Natural killer cell treated with Interleukin-12 subunit alpha and Interleukin-12 subunit beta and Interleukin-15 and Interleukin-18, amount 100 ng/mL, for 72 hours (primary cell): ENCODE data around the gene TSC1. TPM values are rescaled to one million over a fixed set of nuclear protein-coding genes. Genes with fewer than 3 reads are reported as not detected.
A peak's percentile ranks its signal among the peaks of the same experiment; 100 is the strongest.
"Not testable (repeated sequence)": the region's sequence is repeated elsewhere in the genome, so short reads cannot be mapped to it uniquely, and the experiment has no call there.

ENCODE experiments used
- ATAC-seq, 2 donors: fragments of 150-1000 bp; cut with Tn5 transposase in 1 of 2; sonication (Bioruptor Pico), chemical (Tn5 transposase) in 1 of 2; 2 replicates each; pipeline ENCODE4 v1.10.0; 2021
- DNase-seq: peaks from one replicate; pipeline ENCODE4 v3.0.0; 2022; ENCODE audit warnings: low spot score
- H3K27ac Mint-ChIP-seq, 2 donors: 1 replicate in 1 of 2; 2 replicates in 1 of 2; pipeline ENCODE4 v1.8.0; 2022; ENCODE audit warnings: mixed read lengths in 2 of 2, mild to moderate bottlenecking in 1 of 2, moderate library complexity in 1 of 2
- H3K27me3 Mint-ChIP-seq, 2 donors: 1 replicate in 1 of 2; 2 replicates in 1 of 2; pipeline ENCODE4 v1.8.0; 2022; ENCODE audit warnings: mixed read lengths in 2 of 2
- H3K36me3 Mint-ChIP-seq: one replicate; pipeline ENCODE4 v1.8.0; 2022; ENCODE audit warnings: mixed read lengths
- H3K4me1 Mint-ChIP-seq, 2 donors: 1 replicate in 1 of 2; 2 replicates in 1 of 2; pipeline ENCODE4 v1.8.0; 2022; ENCODE audit warnings: low read depth in 2 of 2, mixed read lengths in 2 of 2, mild to moderate bottlenecking in 1 of 2
- H3K4me3 Mint-ChIP-seq: one replicate; pipeline ENCODE4 v1.8.0; 2022; ENCODE audit warnings: mixed read lengths
- H3K9me3 Mint-ChIP-seq: 2 replicates; pipeline ENCODE4 v1.8.0; 2022; ENCODE audit warnings: mixed read lengths
- total RNA-seq, 2 donors: library from RNA; stranded (reverse); gene quantifications; one replicate each; pipeline ENCODE4 v1.2.3, GENCODE V29; 2022

The TSC1 gene
- total RNA-seq, 2 donors from 2014 or later = 37.8 to 45.7 TPM

- ATAC-seq = no peak
- Mint-ChIP-seq H3K36me3 (no peaks in the 10 kb centered on the region), H3K4me1 (peaks cover 7 to 25% of the 10 kb centered on the region in 2 donors), H3K27me3 (peaks cover 5 to 7% of the 10 kb centered on the region in 2 donors), H3K27ac (no peak overlapping the region), H3K9me3 (no peaks in the 10 kb centered on the region), H3K4me3 (no peak overlapping the region)
- DNase-seq = no peak
Observed at GRCh38 chr9:132984202-132985070, 40.0 kb upstream of the TSC1 start.

- H3K27me3 Mint-ChIP-seq = peaks cover 8 to 9% of the 10 kb centered on the region in 2 donors
- H3K36me3 Mint-ChIP-seq = no peaks in the 10 kb centered on the region
- no peak overlapping the region for H3K4me3 Mint-ChIP-seq
- H3K4me1 Mint-ChIP-seq = peaks cover 9 to 23% of the 10 kb centered on the region in 2 donors
- ATAC-seq = no peak
- no peaks in the 10 kb centered on the region for H3K9me3 Mint-ChIP-seq
- no peak overlapping the region for H3K27ac Mint-ChIP-seq
- no peak for DNase-seq
Observed at GRCh38 chr9:132983491-132984201, 39.2 kb upstream of the TSC1 start.

- Mint-ChIP-seq H3K4me1 (peaks cover 13 to 21% of the 10 kb centered on the region in 2 donors), H3K27ac (peak overlapping the region in 1 of 2 donors; percentile 55), H3K27me3 (peaks cover 14 to 15% of the 10 kb centered on the region in 2 donors), H3K4me3 (no peak overlapping the region), H3K36me3 (no peaks in the 10 kb centered on the region), H3K9me3 (no peaks in the 10 kb centered on the region)
- ATAC-seq (no peak), DNase-seq (no peak)
Observed at GRCh38 chr9:132982458-132982857, 38.0 kb upstream of the TSC1 start.

DNA sequence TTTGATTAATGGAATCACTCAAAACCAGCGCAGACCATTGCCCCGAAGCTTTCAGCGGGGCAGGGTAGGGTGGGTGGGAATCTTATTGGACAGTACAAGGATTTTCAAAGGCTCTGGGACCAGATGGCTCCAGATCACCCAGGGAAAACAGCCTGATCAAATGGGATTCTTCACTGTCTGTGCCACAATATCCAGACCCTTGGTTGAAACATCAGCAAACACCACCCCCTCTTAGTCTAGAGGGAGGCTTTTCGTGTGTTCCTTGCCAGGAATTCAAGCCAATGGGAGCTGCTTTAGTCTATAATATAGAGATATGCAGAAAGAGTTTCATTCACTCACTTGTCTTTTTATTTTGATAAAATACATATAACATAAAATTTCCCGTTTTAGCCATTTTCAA is 35.7 kb upstream of the TSC1 start:
- Mint-ChIP-seq H3K9me3 (no peaks in the 10 kb centered on the region), H3K4me1 (peaks cover 6 to 8% of the 10 kb centered on the region in 2 donors), H3K4me3 (no peak overlapping the region), H3K27ac (no peak overlapping the region), H3K36me3 (no peaks in the 10 kb centered on the region), H3K27me3 (peaks cover 15 to 19% of the 10 kb centered on the region in 2 donors)
- DNase-seq (no peak), ATAC-seq (no peak)

DNA sequence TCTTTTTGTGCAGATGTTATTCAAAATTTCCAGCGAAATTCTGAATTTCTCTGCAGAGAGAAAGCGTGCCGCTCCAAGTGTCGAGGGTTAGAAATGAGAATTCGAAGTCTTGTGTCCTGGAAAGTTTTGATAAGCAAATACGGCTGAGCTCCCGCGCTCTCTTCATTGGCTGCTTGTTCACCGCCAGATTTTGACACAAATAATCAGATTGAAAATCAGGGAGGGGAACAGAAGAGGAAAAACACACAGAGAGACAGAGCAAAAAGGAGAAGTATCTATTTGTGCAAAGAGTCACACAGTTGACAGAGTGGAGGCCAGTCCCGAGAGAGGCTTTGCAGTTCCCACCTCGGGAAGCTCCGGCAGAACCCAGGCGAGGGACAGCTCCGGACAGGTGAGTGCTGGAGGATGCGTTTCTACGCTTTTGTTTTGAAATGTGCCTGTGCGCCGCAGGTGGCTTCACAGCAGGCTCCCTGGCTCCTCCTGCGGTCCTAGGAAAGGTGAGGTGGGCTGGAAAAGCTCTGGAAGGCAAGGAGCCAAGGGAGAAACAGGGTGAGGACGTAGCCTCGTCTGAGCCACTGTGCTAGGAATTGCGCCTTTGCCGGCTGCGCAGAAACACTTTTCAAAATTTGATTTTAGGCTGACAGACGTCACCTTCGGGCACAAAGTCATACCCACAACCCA is 34.2 kb upstream of the TSC1 start, which contains the start of gene GFI1B:
Gene GFI1B (plus strand): TSS at position 244 of the 681 bp plus-strand sequence. CDS start 7,985 bp downstream, outside the sequence.
- no peaks in the 10 kb centered on the region for H3K36me3 Mint-ChIP-seq
- no peak within 1 kb of the TSS for H3K27ac Mint-ChIP-seq
- peaks cover 18 to 27% of the 10 kb centered on the region in 2 donors for H3K27me3 Mint-ChIP-seq
- no peaks in the 10 kb centered on the region for H3K9me3 Mint-ChIP-seq
- peaks cover 6 to 8% of the 10 kb centered on the region in 2 donors for H3K4me1 Mint-ChIP-seq
- DNase-seq = no peak
- peak within 1 kb of the TSS; percentile 76 for H3K4me3 Mint-ChIP-seq
- no peak for ATAC-seq

- H3K4me1 Mint-ChIP-seq = peaks cover 6 to 8% of the 10 kb centered on the region in 2 donors
Observed at GRCh38 chr9:132978112-132978450, 33.7 kb upstream of the TSC1 start.

DNA sequence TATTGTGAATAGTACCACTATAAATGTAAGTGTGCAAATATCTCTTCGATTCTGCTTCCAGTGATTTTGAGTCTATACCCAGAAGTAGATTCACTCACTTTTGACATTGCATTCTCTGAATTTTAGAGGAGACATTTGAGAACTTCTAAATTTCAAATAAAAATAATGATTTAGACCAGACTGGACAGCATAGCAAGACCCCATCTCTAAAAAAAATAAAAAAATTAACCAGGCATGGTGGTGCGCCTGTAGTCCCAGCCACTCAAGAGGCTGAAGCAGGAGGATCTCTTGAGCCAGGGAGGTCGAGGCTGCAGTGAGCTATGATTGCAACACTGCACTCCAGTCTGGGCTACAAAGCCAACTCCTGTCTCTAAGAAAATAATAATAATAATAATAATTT is 32.2 kb upstream of the TSC1 start:
- DNase-seq = no peak
- Mint-ChIP-seq H3K27ac (no peak overlapping the region), H3K9me3 (no peaks in the 10 kb centered on the region), H3K4me1 (peaks cover 6 to 11% of the 10 kb centered on the region in 2 donors), H3K36me3 (no peaks in the 10 kb centered on the region), H3K27me3 (peaks cover 18 to 27% of the 10 kb centered on the region in 2 donors), H3K4me3 (no peak overlapping the region)
- no peak for ATAC-seq

More at GRCh38 chr9:132978112-132978450, 33.7 kb upstream of the TSC1 start:
- no peak overlapping the region for H3K27ac Mint-ChIP-seq
- ATAC-seq (no peak), DNase-seq (no peak)
- no peak overlapping the region for H3K4me3 Mint-ChIP-seq
- peaks cover 18 to 27% of the 10 kb centered on the region in 2 donors for H3K27me3 Mint-ChIP-seq
- H3K9me3 Mint-ChIP-seq = no peaks in the 10 kb centered on the region
- H3K36me3 Mint-ChIP-seq = no peaks in the 10 kb centered on the region

GRCh38 chr9:132975961-132976360 is 31.5 kb upstream of the TSC1 start:
- peaks cover 18 to 27% of the 10 kb centered on the region in 2 donors for H3K27me3 Mint-ChIP-seq
- H3K27ac Mint-ChIP-seq = no peak overlapping the region

GRCh38 chr9:132973713-132974112 is 29.3 kb upstream of the TSC1 start:
- Mint-ChIP-seq H3K4me1 (peaks cover 5 to 10% of the 10 kb centered on the region in 2 donors), H3K9me3 (no peaks in the 10 kb centered on the region), H3K27me3 (peaks cover 12 to 19% of the 10 kb centered on the region in 2 donors), H3K4me3 (no peak overlapping the region), H3K27ac (peak overlapping the region in 1 of 2 donors; percentile 13), H3K36me3 (no peaks in the 10 kb centered on the region)
- ATAC-seq (peak; percentile 42 to 50), DNase-seq (no peak)

More at GRCh38 chr9:132975961-132976360, 31.5 kb upstream of the TSC1 start:
- ATAC-seq (no peak), DNase-seq (no peak)
- no peaks in the 10 kb centered on the region for H3K36me3 Mint-ChIP-seq
- no peaks in the 10 kb centered on the region for H3K9me3 Mint-ChIP-seq
- H3K4me1 Mint-ChIP-seq = peaks cover 6 to 11% of the 10 kb centered on the region in 2 donors
- H3K4me3 Mint-ChIP-seq = no peak overlapping the region

DNA sequence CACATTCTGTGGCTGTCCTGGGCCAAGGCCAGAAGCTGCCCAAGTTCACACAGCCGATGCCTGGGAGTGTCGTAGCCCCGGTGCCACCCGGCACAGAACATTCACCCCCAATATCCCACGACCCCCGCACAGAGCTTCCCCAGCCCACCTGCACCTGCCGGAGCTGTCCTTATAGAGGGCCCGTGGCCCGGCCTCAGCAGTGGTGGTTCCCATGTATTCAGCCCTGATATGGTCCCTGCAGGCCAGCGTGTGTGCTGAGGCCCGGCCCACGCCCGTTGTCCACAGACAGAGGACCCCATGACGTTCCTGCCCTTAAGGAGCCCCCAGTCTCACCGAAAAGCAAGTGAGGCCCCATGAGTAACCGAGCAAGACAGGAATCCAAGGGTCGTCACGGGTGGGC is 28.8 kb upstream of the TSC1 start:
- Mint-ChIP-seq H3K4me3 (no peak overlapping the region), H3K36me3 (no peaks in the 10 kb centered on the region), H3K4me1 (peaks cover 0 to 5% of the 10 kb centered on the region in 2 donors), H3K27ac (no peak overlapping the region), H3K9me3 (no peaks in the 10 kb centered on the region), H3K27me3 (peaks cover 8 to 14% of the 10 kb centered on the region in 2 donors)
- DNase-seq (no peak), ATAC-seq (no peak)

GRCh38 chr9:132970324-132971062 is 26.1 kb upstream of the TSC1 start:
- H3K36me3 Mint-ChIP-seq = no peaks in the 10 kb centered on the region
- H3K27ac Mint-ChIP-seq = no peak overlapping the region
- no peak for ATAC-seq
- H3K4me3 Mint-ChIP-seq = no peak overlapping the region
- H3K9me3 Mint-ChIP-seq = no peaks in the 10 kb centered on the region
- H3K4me1 Mint-ChIP-seq = peaks cover 0 to 3% of the 10 kb centered on the region in 2 donors
- peaks cover 7 to 11% of the 10 kb centered on the region in 2 donors for H3K27me3 Mint-ChIP-seq
- no peak for DNase-seq

GRCh38 chr9:132969783-132970182 is 25.4 kb upstream of the TSC1 start:
- H3K4me3 Mint-ChIP-seq = no peak overlapping the region
- H3K27ac Mint-ChIP-seq = no peak overlapping the region
- ATAC-seq (no peak), DNase-seq (no peak)
- H3K36me3 Mint-ChIP-seq = no peaks in the 10 kb centered on the region
- peaks cover 7% of the 10 kb centered on the region in 2 donors for H3K27me3 Mint-ChIP-seq
- peaks cover 0 to 3% of the 10 kb centered on the region in 2 donors for H3K4me1 Mint-ChIP-seq
- H3K9me3 Mint-ChIP-seq = no peaks in the 10 kb centered on the region

DNA sequence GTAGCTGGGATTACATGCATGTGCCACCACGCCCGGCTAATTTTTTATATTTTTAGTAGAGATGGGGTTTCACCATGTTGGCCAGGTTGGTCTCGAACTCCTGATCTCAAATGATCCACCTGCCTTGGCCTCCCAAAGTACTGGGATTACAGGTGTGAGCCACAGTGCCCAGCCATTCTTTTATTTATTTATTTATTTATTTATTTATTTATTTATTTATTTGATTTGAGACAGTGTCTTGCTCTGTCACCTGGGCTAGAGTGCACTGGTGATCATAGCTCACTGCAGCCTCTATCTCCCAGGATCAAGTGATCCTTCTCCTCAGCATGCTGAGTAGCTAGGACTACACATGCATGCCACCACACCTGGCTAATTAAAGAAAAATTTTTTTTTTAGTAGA is 23.5 kb upstream of the TSC1 start:
- not testable (repeated sequence) for H3K9me3 Mint-ChIP-seq, H3K36me3 Mint-ChIP-seq, H3K4me3 Mint-ChIP-seq, H3K27ac Mint-ChIP-seq, H3K27me3 Mint-ChIP-seq, H3K4me1 Mint-ChIP-seq, ATAC-seq, DNase-seq
